ACHN (cell line): ENCODE results near the gene SRMS.
A peak's percentile ranks its signal among the peaks of the same experiment; 100 is the strongest.

ENCODE experiments used
- DNase-seq: peaks from one replicate; pipeline ENCODE4 v3.0.0-alpha.2; 2015
- in situ Hi-C: cut with HindIII; loops from 2 replicates; pipeline ENCODE4 v1.10.0; 2017; ENCODE audit warnings: low sequenced_read_pairs, low pct_ligation_motif_present, low pct_unique_long_range_greater_than_20kb

The SRMS gene

DNA sequence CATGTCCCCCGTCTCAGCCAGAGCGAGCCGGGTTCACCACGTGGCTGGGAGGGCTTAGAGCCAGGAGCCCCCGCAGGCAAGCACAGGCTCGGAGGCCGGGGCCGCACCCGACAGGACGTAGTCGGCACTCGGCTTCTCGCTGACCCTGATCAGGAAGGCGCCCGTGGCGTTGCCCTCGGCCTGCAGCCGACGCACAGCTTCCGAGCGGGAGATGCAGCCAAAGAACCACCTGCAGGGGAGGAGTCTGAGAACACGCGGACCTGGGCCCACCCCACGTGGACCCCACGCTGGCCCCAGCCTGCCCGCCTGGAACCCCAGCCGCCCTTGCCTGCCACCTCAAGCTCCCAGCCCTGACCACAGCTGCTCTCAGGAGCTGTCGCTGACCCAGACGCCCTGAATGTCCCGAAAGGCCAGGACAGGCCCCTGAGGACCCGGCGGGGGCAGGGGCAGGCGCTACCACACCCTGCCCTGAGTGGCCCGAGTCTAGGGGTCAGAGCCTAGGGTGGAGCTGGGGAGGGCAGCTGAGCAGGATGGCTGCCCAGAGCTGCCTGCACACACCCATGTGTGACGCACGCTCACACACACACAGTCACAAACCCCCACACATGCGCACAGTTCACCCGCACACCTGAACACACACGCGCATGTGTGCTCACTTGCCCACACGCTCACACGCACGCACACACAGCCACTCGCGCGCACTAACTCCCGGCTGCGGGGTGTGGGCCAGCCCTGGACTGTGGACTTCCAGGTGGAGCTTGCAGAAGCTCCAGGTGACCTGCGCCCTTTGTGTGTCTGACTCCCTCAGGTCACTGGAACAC, 12.5 kb downstream of the SRMS start:
- in situ Hi-C loops, result no loop called here
- no peak for DNase-seq

DNA sequence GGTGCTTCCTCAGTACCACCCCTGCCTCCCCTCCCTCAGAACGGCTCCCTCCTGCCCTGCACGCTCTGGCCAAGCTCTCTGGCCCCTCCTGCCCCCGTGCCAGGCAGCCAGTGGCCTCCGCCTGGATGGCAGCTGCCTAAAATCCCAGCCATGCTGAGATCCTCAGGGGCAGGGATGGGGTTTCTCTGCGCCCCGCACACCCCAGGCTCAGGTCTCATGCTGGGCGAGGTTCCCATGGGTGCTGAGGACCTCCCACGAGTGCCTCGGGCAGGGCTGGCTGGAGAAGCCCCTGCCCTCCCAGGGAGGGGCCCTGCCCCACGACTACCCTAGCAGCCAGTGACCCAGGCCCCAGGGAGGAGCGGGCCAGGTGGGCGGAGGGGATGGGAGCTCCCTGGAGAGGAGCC, 13.1 kb downstream of the SRMS start:
- no peak for DNase-seq
- in situ Hi-C loops, result no loop called here

DNA sequence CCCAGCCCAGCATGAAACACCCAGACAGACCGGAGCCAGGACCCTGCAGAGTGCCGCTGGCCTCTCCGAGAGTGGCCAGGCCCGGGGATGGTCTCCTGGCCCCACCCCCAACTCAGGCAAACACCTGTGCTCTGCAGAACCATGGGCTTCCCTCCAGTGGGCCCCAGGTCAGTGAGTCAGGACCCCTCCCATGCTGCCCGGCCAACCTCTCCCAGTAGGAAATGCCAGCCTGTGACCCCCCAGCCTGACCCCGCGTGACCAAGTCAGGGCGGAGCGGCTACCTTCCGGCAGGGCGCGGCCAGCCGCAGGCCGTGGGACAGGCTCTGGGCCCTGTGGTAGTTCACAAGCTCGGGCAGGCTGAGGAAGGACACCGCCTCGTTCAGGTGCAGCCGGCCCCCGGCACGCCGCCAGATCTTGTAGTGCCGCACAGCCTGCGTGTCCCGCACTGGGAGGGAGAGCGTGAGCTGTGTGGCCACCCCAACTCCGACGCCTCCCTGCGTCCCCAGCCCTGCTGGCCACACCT, 13.6 kb downstream of the SRMS start:
- in situ Hi-C loops, result no loop called here
- DNase-seq, result no peak

DNA sequence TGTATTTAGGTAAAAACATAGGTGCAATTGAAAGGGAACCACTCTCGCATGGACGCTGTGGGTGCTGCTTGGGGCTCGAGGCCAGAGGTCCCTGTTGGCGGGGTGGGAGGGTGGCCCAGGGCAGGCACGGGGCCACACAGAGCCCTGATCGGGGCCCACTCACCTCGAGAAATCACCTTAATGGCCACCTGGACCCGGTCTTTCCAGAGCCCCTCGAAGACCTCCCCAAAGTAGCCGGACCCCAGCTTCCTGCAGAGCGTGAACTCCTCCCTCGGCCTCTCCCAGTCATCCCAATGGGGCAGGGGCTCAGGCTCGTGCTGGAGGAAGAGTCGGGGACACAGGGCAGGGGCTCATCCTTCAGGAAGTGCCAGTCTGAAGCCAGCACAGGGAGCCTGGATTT, 14.2 kb downstream of the SRMS start:
- DNase-seq, result no peak
- in situ Hi-C loops, result no loop called here

DNA sequence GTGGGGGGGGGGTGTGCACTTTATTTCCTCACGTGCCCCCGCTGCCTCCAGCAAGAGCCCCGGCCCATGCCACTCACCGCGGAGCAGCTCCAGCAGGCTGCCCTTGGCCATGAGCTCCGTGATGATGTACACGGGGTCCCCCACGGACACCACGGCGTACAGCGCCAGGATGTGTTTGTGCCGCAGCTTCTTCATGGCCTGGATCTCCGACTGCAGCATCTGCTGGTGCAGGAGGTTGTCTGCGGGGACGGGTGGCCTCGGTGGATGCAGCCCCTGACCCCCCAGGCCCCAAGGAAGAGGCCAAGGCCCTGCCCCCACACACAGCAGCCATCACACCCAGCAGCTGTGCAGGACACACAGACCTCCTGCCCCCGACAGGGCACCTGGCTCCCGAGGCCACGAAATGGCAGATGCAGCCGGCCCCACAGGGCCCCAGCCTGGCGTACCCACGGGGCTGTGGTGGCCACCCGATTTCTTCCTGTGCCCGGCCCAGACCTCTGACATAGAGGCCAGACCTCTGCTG, 15.0 kb downstream of the SRMS start:
- in situ Hi-C loops, result no loop called here
- DNase-seq, result no peak

DNA sequence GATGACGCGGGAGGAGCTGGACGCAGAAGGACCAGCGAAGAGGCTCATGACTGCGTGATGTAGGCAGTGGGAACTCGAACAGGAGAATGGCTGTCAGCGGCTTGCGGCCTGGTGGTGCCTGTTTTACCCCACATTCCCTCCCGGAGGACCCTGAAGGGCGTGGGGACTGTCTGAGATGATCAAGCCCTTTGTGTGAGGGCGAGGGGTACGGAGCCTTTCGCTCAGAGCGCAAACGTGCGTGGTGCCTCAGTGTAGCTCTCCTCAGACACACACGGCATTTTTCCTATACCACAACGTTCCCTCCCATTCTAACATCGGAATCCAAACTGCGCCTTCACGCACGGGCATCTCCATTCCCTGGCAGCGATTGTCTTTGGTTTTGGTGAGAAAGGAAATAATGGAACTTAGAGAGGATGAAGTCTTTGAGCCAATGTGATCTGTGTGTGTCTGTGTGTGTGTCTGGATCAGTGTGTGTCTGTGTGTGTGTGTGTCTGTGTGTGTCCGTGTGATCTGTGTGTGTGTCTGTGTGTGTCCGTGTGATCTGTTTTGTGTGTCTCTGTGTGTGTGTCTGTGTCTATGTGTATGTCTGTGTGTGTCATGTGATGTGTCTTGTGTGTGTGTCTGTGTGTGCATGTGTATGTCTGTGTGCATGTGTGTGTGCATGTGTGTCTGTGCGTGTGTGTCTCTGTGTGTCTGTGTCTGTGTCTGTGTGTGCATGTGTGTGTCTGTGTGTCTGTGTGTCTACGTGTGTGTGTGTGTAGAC, 15.7 kb downstream of the SRMS start:
- DNase-seq, result no peak
- in situ Hi-C loops, result no loop called here

DNA sequence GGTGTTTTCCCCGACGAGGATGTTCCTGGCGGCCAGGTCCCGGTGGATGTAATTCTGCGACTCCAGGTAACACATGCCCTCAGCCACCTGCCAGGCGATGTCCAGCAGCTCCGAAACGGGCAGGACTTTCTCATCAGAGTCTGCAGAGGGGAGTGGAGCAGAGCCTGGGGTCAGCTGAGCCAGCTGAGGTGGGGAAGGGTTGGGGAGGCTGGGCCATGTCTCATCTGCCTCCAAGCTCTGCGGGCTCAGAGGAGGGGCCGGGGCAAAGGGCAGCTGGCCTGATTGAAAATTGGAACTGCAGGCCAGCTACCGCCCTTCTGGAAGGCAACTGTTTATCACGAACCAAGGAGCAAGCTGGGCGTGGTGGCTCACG, 16.8 kb downstream of the SRMS start:
- in situ Hi-C loops, result no loop called here
- DNase-seq, result no peak

DNA sequence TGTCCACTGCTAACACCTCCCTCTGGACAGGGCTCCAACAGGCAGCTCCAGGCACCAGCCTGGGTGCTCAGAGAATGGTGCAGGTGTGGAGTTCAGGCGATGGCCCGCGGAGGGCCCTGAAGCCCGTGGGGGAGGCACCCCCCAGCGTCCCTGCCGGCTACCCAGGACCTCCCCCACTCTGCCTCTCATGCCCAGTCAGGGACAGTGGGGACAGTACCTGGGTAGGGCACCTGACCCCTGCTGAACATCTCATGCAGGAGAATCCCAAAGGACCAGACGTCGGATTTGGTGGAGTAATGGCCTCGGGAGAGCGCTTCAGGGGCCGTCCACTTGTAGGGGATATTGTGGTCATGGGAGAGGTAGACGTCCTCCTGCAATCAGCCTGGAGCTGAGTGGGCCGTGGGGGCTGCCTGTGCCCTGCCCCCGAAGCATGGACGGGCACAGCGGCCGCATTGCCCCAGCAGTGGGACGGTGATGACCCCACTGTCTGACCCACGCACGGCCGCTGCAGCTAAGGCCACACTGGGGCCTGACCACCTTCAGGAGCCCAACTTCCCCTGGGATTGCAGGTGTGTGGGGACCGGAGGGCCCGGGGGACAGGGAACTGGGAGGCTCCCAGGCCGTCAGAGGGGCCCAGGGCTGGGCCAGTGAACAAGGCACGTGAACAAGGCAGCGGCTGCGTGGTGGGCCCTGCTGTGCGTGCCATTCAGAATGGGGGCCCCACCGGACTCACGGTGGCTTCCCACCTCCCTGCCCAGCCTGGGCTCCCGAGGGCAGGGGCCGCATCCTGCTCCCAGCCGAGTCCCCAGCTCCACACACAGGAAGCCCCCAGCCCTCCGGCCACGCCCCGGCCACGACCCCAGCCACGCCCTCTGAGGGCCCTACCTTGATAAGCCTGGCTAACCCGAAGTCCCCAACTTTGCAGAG, 17.4 kb downstream of the SRMS start:
- in situ Hi-C loops, result no loop called here
- no peak for DNase-seq

DNA sequence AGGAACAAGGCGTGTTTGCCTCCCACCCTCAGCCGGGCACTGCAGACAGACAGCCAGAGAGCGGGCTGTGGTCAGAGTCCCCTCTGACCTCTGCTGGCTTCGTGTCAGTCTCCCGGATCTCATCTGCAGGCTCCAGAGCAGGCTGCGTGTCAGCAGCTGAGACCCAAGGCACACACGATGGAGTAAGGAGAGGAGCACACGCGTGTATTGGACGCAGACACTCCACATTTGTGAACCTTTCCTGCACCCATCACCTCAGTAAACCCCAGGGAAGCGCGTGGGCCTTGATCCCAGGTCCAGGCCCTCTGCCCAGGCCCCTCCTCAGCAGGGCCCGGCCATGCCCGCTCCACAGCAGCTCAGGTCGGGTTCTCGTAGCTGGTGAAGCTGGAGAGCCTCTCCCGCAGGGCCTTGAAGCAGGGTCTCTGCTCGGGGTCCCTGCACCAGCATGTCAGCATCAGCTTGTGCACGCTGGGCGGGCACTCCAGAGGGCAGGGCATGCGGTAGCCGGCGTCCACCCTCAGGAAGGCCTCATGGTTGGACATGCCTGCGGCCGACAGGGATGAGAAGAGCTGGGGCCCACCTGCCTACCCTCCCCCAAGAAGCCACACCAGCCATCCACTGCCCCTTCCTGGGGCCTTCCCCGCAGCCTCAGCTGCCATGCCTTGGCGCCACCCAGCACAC, 18.2 kb downstream of the SRMS start:
- in situ Hi-C loops, result no loop called here
- DNase-seq, result no peak

DNA sequence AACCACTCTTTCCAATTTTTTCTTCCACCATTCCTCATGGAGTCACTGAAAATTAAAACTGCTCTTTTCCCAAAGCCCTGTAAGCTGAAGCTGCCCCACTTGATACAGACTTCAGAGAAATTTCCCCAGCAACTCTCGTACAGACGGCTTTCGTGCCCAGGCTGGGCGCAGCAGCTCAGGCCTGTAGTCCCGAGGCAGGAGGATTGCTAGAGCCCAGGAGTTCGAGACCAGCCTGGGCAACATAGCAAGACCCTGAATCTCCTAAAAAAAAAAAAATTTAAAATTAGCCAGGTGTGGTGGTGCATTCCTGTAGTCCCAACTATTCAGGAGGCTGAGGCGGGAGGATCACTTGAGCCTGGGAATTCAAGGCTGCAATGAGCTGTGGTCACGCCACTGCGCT, 20.4 kb downstream of the SRMS start:
- no peak for DNase-seq
- in situ Hi-C loops, result no loop called here

DNA sequence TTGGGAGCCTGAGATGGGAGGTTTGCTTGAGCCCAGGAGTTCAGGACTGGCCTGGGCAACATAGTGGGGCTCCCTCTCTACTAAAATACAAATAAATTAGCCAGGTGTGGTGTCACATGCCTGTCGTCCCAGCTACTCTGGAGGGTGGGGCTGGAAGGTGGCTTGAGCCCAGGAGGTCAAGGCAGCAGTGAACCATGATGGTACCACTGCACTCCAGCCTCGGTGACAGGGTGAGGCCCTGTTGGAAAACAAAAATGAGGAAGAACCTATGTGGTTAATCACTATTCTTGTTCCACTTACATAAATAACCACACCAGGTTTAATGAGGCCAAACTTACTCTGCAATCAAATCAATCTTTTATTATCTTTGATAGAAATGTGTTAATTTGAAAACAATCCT, 21.6 kb downstream of the SRMS start:
- in situ Hi-C loops, result no loop called here
- no peak for DNase-seq

DNA sequence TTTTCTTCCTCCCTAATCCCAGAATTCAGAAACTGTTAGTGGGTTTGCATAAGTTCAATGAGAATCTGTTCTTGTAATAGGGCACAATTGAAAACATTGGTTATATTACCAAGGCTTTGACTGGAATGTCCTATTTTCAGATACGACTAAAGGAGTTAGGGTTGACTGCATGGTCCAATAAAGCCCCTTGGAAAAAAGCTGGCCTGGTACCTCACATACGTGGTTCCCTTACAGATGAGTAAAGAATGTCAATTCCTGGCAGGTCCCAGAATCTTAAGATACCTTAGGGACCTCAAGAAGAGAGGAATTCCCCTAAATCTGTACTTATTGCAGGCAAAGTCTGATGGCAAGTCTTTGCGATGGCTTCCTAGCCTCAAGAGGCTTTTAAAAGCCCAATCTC, 22.4 kb downstream of the SRMS start:
- DNase-seq, result no peak
- in situ Hi-C loops, result no loop called here

DNA sequence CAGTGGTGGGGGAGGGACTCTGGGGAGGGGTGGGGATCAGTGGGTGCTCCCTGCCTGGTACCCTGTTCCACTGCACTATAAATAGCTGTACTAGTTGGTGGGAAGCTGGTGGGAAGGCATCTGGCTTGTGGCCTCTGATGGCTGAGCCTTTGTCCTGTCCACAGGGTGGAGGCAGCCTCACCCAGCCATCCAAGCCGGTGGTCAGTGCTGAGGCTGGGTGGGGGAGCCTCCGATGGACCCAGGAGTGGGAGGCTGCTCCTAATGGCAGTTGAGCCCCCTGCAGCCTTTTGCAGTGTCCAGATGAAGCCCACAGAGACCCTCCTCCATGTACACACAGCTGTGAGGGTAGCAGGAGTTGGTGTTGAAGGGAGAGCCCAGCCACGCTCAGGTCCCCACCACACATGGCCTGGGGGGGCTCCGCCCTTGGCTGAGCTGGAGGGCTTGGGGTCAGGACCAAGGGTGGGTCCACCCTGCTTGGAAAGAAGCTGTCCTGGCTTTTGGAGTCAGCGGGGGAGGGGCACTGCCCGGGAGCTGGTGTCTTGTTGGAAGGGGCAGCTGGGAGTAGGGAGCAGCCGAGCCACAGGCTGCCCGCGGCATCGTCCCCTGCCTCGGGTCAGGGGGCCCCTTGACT, 24.5 kb downstream of the SRMS start:
- DNase-seq, result no peak
- in situ Hi-C loops, result no loop called here

DNA sequence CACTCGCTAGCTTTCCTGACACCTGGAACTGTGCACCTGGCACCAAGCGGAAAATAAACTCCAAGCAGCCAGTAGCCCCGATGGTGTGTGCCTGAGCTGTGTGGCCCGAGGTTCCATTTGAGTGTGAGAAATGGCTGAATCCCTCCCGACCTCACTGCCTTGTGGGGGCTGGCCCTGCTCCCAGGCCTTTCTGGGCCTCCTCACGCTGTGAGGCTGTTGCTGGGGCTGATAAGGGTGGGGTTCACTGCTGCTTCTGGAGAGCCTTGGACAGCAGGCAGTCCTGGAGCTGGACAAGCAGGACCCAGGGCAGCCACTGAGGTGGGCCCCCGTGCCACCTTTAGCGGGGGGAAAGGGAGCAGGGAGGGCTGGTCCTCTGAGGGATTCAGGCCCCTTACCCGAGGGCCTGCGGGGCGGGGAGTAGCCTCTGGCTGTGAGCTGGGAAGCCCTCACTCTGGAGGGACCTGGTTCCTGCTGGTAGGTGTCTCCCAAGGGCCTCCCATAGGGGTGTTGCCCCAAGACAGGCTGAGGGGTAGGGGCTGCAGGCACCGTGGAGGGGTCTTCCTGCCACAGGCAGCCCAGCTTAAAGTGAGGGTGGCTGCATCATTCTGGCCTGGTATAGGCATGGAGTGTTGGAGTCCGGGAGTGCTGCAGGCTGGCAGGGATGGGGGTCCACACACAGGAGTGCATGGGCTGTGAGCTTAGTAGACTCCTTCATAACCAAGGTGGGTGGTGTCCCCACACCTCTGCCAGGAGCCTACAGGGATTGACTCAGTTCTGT, 25.3 kb downstream of the SRMS start:
- in situ Hi-C loops, result no loop called here
- no peak for DNase-seq

DNA sequence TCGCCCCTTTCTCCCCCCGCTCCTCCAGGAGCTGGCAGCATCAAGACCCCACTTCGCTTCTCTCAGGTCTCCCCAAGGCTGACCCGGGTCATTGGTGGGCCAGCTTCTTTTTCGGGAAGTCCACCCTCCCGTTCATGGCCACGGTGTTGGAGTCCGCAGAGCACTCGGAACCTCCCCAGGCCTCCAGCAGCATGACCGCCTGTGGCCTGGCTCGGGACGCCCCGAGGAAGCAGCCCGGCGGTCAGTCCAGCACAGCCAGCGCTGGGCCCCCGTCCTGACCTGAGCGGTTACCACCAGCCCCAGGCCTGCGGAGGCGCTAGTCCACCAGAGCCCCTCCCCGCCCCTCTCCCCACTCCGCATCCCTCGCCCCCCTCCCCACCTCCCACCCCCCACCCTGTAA, 25.9 kb downstream of the SRMS start:
- in situ Hi-C loops, result no loop called here
- no peak for DNase-seq

DNA sequence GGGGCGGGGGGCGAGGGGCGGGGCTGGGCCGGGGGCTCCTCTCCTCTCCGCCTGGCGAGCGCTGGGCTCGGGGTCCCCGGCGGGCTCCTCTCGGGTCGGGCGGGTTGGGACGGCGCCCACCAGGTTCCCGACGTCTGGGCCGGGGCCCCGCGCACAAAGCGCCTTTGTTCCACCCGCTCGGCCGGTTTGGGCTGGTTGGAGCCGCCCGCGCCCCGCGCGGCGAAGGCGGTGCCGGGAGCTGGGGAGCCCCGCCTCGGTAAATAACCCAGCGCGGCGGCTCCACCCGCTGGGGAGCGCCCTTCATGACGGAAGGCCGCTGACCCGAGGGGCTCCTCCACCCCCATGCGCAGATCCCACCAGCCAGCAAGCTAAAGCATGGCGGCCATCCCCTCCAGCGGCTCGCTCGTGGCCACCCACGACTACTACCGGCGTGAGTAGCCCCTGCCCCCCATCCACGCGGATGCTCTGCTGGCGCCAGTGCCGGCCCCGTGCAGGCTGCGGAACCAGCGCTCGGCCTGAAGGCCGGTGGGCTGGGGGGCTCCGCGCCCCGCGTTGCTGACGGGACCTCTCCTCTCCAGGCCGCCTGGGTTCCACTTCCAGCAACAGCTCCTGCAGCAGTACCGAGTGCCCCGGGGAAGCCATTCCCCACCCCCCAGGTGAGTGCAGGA, 26.5 kb downstream of the SRMS start:
- in situ Hi-C loops, result no loop called here
- DNase-seq, result peak; percentile 37

DNA sequence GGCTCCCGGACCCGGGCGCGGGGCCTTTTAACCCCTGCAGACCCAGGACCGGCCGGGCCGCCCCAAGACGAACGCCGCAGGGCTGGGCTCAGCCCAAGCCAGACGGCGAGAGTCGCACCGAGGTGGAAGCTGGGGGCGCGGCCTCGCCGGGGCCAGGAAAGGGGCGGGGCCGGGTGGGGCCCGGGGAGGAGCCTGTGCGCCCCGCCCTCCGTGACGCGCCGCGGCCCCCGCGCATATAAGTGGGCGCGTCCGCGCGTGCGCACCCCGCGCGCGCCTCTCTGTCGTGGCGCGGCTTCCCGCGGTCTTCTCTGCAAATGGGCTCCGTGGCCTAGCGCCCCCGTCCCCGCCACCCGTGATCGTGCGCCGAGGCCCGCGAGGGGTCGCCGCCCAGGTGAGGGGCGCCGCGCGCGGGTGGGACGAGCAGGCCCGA, 27.0 kb downstream of the SRMS start, which contains the start of gene PPDPF:
TSS of gene PPDPF (plus strand) at position 262 of the 430 bp plus-strand sequence. CDS start 544 bp downstream, outside the sequence.
- in situ Hi-C loops, result no loop called here
- DNase-seq, result peak; percentile 69
